HG02798 (cell line): ENCODE measurements around the gene IPCEF1.
A peak's percentile ranks its signal among the peaks of the same experiment; 100 is the strongest.
"Not testable (repeated sequence)": the region's sequence is repeated elsewhere in the genome, so short reads cannot be mapped to it uniquely, and the experiment has no call there.

Experiments
- ATAC-seq: cut with Tn5 transposase; IDR thresholded peaks from one replicate; pipeline ENCODE4 v1.9.1; 2021; ENCODE audit warnings: mild to moderate bottlenecking; ENCODE audit not compliant: unreplicated experiment, poor library complexity

Gene IPCEF1

DNA sequence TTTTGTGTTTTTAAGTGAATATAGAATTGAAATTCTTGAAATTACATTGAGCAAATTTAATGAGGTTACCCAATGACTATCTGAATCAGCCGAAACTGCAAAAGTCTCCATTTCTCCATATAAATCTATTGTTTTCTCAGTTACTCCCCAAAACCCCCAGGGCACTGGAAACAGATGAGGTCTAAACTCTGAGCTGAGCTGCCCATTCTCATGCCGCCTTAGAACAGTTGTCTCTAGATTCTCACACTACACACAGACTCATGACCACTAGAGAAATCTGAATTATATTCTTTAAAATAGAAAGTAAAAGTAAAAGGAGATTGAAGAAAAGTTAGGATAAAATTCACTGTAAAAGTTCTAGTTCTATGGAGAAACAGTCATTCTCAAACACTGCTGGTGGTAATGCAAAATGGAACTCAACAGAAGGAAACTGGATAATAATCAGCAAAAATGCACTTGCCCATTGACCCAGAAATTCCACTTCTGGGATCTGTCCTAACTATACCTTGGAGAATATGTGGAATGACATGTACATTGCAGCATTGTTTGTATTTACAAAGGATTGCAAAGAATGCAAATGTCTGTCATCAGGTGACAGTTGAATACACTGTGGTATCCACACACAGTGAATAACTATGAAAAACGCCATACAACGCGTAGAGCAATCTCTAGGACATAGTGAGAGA, 125.5 kb downstream of the IPCEF1 start:
- no peak for ATAC-seq

DNA sequence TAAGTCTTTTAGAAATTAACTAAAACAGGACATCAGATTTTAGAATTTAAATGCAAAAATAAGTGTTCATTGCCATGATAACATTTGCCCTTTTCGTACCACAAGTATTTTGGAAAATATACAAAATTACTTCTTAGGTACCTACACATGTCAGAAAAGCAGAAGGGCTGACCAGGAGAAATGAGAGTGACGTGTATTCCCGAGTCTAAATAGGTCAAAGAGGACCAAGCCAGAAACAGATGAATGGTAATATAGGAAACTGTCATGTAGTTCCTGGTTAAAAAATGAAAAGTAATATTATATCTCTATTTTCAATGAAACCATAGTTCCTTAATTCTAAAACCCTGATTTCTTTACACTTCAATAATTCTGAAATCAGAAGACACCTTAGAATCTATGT, 126.2 kb downstream of the IPCEF1 start:
- no peak for ATAC-seq

GRCh38 chr6:154229786-154230185, 126.8 kb downstream of the IPCEF1 start:
- ATAC-seq: peak; percentile 76

- ATAC-seq: no peak
Observed at GRCh38 chr6:154228521-154228905, 128.1 kb downstream of the IPCEF1 start.

GRCh38 chr6:154227862-154228520, 128.6 kb downstream of the IPCEF1 start:
- ATAC-seq: no peak

DNA sequence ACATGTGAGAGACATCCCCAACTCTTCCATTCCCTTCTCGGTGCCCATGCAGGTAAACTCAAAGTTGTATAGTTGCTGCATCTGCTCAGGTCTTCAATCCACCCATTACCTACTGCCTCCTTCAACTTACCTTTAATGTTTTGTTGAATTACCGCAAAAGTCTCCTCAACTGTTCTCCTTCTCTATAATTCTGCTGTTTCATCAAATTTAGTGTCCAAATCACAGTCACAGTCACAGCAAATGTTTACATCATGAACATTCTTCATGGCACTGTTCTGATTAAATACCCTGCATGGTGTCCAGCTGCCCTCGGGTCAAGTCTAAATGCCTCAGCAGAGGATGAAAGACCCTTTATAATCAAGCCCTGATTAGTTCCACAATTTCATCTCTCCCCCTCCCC, 130.1 kb downstream of the IPCEF1 start:
- ATAC-seq: no peak

DNA sequence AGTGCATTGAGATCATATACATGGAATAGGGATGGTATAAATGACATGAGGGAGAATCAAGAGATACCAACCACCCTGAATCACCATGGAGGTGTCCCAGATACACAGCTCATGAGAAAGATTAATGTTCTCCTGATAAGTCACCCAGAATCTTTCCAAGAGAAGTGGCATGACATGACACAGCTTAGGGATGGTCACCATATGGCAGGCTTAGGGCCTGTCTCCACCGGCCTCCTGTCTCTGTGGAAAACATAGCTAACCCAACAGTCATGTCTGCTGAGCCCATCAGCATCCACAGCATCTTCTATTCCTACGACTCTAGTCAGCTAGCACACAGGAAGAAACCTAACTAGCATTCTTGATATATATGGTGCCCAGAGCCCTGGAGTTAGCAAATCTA, 133.3 kb downstream of the IPCEF1 start:
- ATAC-seq: no peak

DNA sequence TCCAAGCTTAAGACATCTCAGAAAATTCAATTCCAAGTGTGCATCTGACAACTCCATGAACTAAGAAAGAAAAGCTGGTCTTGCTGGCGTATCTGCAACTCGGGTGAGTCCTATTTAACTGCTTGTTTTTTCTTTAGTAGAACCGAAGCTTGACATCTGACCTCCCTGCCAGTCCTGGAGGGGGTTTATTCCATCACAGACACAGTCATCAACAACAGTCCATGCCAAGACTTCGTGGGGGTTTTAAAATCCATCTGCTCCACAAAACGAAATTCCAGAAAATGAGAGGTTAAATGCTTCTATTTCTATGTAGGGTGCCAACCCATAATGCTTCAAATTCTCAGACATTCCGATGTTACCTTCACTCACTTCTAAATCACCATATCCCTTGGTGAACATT, 133.9 kb downstream of the IPCEF1 start:
- ATAC-seq: no peak

- ATAC-seq: no peak
Observed at GRCh38 chr6:154219250-154219649, 137.4 kb downstream of the IPCEF1 start.

- no peak for ATAC-seq
Observed at GRCh38 chr6:154218787-154219186, 137.8 kb downstream of the IPCEF1 start.

DNA sequence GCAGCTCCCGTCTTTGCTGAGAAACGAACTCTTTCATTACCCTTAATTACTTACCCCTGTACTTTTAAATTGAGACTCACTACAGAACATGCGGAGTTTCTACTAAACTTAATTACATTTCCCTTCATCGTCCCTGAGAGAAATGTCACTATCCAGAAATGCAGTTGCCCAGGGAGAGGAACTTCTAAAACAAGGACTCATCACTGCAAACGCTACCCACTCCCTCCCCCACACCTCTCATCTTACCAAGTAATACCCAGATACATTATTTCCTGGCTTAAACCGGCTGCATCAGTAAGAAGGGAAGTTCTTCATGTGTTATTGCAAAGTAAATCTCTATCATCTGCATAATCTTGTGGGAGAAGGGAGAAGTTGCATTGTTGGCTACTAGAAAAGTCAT, 138.3 kb downstream of the IPCEF1 start:
- no peak for ATAC-seq

- ATAC-seq: no peak
Observed at GRCh38 chr6:154213782-154214181, 142.8 kb downstream of the IPCEF1 start.

- no peak for ATAC-seq
Observed at GRCh38 chr6:154210678-154211077, 145.9 kb downstream of the IPCEF1 start.

DNA sequence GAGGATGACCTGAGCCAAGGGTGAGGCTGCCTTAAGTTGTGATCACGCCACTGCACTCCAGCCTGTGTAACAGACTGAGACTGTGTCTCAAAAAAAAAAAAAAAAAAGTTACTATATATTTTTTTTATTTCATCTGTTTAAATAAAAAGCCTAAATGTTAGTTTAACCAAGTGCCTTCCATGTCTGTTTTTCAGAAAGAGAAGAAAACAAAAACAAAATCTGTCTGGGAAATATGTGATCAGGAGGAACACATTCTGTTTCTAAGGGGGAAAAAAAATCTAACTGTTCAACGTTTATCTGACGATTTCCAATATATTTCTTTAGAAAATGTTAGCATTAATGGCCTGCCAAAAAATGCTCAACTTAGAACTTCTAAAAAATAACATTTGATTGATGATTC, 147.0 kb downstream of the IPCEF1 start:
- no peak for ATAC-seq

GRCh38 chr6:154206996-154207395, 149.6 kb downstream of the IPCEF1 start:
- no peak for ATAC-seq

DNA sequence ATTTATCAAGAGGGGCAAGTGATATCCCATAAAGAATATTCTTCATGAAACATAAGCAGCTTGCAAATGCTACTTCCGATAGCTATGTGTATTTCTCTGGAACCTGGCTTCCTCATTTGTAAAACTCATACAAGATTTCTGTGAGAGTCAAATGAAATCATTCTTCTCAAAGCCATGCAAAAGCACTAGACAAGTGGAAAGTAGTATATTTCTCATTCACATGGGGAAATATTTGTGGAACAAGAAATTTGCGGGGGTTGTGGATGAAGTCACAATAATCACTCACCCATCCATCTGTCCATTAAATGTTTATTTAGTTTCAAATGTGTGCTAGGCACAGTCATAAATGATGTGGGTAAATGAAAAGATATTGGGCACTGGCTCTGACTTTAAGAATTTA, 150.5 kb downstream of the IPCEF1 start:
- no peak for ATAC-seq

GRCh38 chr6:154202958-154203357, 153.6 kb downstream of the IPCEF1 start:
- ATAC-seq: no peak

- no peak for ATAC-seq
Observed at GRCh38 chr6:154202339-154202738, 154.3 kb downstream of the IPCEF1 start.

DNA sequence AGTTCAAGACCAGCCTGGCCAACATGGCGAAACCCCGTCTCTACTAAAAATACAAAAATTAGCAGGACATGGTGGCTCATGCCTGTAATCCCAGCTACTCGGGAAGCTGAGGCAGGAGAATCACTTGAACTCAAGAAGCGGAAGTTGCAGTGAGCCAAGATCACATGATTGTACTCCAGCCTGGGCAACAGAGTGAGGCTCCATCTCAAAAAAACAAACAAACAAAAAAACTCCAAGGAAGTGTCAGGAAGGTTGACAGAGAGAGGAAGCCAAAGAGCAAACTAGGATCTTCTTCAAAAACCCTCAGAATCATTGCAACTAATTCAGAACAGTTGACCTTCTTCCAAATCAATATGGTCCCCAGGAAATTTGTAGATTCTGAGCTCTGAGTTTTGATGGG, 154.9 kb downstream of the IPCEF1 start:
- not testable (repeated sequence) for ATAC-seq

- no peak for ATAC-seq
Observed at GRCh38 chr6:154197196-154197860, 159.3 kb downstream of the IPCEF1 start.

DNA sequence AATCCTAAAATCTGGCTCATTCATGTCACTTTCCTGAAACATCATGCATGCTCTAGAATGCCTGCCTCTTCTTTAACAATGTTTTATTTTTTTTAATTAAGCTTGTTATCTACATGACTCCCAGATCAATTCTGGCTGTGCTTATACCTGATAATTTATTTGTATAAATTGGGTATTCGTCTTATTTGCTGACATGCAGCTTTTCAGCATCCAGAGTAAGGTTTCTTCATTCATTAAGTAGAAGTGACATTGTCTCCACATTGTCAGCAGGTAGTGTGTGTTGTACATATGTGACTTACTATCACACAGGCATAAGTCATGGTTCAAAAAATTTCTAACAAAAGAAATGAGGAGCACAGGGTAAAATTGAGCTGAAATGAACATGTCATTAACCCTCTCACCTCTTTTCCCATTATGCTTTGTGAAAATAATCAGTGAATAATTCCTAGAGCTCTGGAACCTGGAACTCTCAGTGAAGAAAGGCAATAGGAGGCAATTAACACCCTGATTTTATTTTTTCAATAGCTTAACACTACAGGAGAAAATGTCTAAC, 160.2 kb downstream of the IPCEF1 start:
- no peak for ATAC-seq
